PC-9 (cell line): ENCODE data around the gene CLEC12A.

Source experiments
- EZH2 ChIP-seq: fragments of 200-600 bp; sonication (generic); IDR thresholded peaks from 2 replicates; pipeline ENCODE4 v1.8.0; 2017; ENCODE audit warnings: antibody characterized with exemption, low read depth
- TF ChIP-seq, protein P1 (sequence below): fragments of 200-600 bp; sonication (generic); conservative IDR thresholded peaks from 2 replicates; pipeline ENCODE4 v1.6.1; 2017; ENCODE audit warnings: mixed run types, antibody characterized with exemption, mild to moderate bottlenecking, moderate library complexity

DNA sequence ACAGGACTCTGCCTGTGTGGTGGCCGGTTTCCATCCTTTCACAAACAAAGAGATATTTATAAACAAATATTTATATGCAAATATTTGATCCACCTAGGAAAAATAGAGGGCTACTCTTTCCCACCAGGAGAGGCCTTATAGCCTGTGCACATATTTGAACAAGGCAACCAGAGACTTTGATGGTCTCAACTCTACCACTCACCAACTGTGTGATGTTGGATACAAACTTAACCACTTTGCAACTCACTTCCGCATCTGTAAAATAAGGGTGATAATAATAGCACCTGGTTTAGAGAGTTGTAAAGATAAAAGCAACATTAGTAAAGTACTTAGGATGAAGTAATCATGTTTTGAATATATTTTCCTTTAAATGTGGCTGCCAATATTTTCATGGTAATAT, 1.5 kb upstream of the CLEC12A start:
- TF ChIP-seq, protein P1, sequence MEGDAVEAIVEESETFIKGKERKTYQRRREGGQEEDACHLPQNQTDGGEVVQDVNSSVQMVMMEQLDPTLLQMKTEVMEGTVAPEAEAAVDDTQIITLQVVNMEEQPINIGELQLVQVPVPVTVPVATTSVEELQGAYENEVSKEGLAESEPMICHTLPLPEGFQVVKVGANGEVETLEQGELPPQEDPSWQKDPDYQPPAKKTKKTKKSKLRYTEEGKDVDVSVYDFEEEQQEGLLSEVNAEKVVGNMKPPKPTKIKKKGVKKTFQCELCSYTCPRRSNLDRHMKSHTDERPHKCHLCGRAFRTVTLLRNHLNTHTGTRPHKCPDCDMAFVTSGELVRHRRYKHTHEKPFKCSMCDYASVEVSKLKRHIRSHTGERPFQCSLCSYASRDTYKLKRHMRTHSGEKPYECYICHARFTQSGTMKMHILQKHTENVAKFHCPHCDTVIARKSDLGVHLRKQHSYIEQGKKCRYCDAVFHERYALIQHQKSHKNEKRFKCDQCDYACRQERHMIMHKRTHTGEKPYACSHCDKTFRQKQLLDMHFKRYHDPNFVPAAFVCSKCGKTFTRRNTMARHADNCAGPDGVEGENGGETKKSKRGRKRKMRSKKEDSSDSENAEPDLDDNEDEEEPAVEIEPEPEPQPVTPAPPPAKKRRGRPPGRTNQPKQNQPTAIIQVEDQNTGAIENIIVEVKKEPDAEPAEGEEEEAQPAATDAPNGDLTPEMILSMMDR = no peak
- TF ChIP-seq EZH2 = no peak
